ENCODE measurements around the gene SNRPB2. TPM values are rescaled to one million over a fixed set of nuclear protein-coding genes. Genes with fewer than 3 reads are reported as not detected.
A peak's percentile ranks its signal among the peaks of the same experiment; 100 is the strongest.

SNRPB2 gene
- total RNA-seq (2014; rRNA removed; shearing (Covaris generic)): 138 and 148 TPM in 2 replicates
- polyA plus RNA-seq (2014; cell fraction: nucleus; rRNA removed): 38.7 and 81.3 TPM in 2 replicates

DNA sequence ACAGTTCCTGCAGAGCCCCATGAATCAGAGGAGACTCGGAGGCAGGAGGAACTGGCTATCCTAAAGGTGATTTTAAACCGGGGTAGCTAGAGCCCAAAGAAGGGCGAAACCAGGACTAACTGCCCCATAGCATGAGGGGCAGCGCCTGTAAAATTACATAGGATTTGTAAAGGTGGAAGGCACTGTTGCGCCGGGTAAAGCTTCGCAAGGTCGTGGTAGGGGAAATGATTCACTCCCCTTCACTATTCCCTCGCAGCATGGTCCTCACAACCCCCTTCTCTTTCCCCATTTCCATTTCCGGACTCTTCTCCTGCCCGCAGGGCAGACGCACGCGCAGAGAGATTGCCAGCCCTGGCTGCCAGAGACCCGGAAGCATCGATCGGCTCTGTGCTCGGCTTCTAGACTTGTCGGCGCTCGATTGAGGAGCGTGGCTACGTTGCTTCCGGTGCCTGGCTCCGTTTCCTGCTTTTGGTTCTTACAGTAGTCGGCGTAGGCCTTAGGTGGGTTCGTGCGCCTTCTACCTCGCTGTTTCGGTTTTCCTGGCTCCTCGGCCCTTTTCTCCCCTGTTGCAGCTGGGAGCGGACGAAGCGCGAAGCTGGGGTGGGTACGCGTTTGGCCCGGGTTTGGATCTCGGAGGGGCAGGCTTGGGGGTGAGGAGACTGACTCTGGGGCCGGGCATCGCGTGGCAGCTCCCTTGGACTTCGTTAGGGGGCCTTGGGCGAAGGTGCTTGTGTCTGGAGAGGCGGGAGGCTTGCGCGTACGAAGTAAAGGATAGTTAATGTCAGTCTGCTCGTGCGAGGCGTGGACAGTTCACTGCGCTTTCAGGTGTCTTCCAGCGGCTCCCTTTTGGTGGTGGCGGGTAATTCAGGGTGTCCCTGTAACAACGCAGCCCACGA lies at the start of gene SNRPB2:
Gene SNRPB2, plus strand, starts transcription at position 462 of the 896 bp plus-strand sequence. CDS start 1,677 bp downstream, outside the sequence.
- DNase-seq (ENCODE audit: extremely low read depth, low read depth): peak; percentile 94

DNA sequence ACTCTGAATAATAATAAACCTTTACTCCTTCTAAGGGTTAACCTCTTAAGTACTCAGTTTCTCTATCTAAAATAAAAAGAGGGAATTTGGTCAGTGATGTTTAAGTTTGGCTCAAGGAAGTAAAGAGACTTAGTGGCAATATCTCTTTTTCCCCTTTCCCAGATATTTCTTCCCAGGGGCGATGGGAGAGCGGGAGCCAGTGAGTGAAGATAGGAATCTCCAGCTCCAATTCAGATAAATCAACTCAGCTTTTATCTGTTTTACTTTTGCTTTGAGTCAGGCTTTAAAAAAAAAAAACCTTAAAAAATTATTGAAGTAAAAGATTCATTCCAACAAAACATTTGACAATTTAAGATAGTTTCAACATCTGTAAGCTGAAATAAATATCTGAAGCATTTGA lies 45.4 kb upstream of the SNRPB2 start:
- no peak for DNase-seq (ENCODE audit: extremely low read depth, low read depth)

DNA sequence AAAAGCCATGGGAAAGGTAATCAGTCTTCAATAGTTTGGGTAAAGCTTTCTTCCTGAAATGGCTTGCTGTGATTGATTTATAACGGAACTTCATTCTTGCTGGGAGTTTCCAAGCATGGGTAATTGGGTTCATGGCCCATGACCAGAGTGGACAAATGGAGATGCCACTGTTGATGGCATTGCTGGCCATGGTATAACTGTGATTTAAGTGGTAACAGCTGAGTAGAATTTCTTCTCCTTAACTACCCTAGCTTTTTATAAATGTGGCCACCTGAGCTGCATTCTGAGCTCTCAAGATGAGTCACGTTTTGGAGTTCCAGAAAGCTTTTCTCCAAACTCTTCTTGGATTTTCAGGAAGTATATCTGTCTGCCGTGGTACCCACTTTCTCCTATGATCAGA lies 39.9 kb upstream of the SNRPB2 start:
- DNase-seq (ENCODE audit: extremely low read depth, low read depth): no peak

DNA sequence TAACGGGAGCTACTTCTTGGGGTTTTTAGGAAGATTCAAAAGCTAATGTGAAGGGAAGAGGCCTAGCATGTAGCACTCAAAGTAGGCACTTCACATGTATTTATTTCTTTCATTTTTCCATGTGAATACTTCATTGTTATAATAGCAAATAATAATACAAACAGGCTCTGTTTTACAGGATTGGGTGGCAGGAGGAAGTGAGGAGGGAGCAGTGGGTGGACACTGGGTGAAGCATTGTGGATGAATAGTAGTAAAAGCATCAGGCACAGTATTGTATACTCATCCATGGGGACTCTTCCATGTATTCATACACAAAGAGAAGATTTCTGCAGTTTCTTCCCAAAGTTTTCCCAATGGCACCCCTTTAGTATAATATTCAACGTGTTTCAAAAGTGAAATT lies 38.4 kb upstream of the SNRPB2 start:
- no peak for DNase-seq (ENCODE audit: extremely low read depth, low read depth)

DNA sequence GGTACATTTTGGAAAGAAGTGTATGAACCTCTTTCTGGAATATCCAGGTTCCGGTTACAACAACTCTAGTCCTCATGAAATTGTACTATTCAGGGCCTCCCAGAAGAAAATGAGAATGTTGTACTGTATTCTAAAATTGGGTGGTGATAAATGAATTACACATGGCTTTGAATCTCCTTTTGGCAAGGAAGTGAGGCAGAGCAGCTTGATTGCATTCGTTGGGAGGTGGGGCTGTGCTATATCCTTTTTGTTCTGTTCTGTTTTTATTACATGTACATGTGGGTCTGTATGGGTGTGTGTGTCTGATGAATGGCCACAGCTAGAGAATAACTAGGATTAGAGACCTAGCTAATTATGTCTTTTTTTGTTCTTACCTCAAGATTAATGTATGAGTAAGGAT lies 37.8 kb upstream of the SNRPB2 start:
- no peak for DNase-seq (ENCODE audit: extremely low read depth, low read depth)

DNA sequence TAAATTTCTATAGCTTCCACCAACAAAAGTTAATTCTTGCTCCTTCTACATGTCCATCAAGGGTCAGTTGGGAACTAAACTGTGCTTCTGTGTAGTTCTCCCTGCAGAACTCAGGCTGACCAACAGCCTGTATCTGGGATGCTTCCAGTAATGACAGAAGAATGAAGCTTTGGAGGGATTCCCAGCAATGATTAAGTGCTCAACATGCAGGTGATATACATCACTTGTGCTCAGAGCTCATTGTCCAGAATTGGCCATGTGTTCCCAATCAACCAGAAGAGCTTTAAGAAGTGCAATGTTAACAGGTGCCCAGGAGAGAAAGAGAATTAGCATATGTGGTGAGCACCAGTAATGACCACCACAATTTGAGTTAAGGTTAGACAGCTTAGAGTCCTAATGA lies 37.4 kb upstream of the SNRPB2 start:
- no peak for DNase-seq (ENCODE audit: extremely low read depth, low read depth)

DNA sequence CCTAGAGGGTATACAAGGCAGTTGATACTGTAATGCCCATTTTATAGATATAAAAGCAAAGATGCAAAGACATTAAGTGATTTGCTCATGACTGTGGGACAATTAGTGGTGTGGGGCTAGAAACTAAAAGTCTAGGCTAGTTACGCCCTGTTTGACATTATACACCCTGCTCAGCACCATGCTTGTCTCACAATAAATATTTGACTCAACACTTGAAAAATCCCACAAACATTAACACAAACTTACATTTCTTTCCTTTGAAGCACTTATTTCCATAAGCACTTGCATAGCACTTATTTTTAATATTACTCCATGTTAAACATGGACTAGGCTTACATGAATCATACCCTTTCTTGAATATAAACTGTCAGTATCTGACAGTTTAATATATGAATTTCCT lies 36.5 kb upstream of the SNRPB2 start:
- no peak for DNase-seq (ENCODE audit: extremely low read depth, low read depth)

DNA sequence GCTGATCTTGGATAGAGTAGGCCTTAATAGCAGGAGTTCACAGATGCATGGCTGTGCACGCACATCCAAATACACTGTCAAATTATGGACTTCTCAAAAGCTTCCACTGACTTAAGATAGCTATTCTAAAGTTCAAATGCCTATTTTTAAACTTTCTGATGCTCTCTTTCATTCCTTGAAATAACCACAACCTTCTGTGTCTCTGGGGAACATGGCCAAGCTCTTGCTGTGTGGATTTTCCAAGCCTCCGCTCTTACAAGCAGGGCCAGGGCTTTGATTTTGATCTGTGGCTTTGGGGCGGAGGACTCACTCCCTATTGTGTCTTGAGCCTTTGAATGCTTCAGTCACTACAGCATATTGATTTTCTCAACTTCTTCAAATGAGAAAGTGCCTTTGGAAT lies 35.7 kb upstream of the SNRPB2 start:
- DNase-seq (ENCODE audit: extremely low read depth, low read depth): no peak

DNA sequence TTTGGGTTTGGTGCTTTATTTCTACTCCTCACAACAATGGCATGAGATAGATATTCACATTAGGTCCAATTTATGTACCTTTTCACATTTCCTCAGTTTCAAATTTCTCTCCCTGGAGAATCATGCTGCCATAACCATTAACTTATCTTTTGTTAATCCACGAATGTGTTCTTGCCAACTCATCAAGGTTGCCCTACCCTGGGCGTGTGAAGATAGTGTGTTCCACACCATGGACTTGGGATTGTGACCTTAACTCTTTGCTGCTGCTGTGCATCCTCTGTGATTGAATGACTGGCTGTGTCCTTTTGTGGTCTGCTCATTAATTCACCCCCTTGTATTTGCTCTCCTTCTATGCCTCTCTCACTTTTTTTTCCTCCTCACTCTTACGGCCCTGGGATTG lies 34.2 kb upstream of the SNRPB2 start:
- DNase-seq (ENCODE audit: extremely low read depth, low read depth): no peak

DNA sequence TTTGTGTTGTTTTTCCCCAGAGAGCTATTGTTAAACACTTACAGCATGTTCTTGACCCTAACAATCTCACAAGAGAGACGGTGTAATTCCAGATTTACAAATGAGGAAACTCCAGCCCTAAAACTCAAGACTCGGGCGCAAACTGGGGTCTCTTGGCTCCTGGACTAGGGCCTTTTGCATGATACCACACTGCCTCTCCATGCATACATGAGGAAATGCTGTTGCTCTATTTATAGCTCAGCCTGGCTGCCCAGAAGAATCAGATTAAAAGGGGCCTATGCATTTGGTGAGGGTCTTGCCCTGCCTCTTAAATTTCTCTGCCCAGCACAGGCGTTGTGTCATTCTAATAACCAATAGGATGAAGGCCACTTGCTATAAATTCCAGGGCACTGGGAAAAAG lies 30.5 kb upstream of the SNRPB2 start:
- DNase-seq (ENCODE audit: extremely low read depth, low read depth): no peak

DNA sequence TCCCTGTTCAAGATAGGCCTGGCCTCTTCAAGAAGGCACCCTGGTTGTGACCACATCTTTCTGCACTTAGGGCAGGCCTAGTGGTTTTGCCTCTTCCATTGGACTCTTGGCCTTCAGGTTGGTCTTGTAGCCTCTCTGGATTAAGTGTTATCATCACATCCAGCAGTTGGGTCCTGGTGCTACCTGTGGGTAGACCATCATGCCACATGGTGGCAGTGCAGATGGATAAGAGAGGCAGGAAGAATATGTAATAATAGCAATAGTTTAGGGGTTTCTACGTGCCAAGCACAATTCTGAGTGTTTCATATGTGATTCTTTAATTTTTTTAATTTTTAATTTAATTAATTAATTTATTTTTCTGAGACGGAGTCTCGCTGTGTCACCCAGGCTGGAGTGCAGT lies 28.5 kb upstream of the SNRPB2 start:
- peak; percentile 12 for DNase-seq (ENCODE audit: extremely low read depth, low read depth)

DNA sequence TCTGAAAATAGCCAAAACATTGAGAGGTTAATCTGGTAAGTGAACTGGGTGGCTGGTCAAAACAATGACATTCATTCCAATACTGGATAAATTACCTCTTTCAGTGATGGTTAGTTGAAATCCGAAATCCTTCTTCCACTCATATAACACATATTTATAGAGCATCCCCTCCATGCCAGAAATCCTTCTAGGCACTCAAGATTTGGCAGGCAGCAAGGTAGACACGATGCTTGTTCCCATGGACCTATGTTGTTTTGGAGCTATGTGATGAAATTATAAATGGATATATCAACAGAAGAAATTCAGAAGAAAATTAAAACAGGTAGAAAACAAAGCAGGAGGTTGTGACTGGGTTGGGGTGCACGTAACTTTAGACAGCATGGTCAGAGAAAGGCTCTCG lies 26.3 kb upstream of the SNRPB2 start:
- no peak for DNase-seq (ENCODE audit: extremely low read depth, low read depth)

DNA sequence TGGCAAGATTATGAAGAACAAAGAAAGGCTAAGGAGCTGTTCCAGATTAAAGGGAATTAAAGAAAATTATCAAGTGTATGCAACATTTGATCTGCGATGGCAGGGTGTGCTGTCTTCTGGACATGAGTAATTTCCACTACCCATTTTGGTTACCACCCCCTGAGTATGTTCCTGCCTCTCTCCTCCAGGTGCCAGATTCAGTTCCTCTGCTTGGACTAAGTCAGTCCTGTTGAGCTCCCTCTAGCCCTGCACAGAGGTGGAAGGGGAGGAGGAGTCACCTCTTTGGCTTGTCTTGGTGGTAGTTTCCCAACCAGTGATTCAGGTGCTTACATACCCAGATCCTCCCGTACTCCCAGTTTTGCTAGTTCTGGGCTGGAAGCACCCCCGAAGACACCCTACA lies 22.2 kb upstream of the SNRPB2 start:
- DNase-seq (ENCODE audit: extremely low read depth, low read depth): no peak

DNA sequence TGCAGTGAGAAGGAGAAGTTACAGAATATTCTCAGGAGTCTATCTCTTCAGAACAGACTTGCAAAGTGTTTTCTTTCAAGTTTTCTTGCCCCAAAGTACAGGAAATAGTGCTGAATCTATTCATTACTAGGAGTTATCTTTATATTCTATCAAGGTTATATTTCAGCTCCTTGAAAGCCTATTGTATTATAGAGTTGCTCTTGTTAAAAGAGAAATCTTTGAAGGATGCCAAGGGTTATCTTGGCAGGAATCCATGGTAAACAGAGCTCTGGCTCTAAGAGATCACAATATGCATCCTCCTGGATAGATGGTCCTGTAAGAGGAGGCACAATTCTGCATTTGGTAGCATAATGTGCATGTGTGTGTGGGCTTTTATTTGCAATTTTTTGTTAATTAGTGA lies 21.2 kb upstream of the SNRPB2 start:
- no peak for DNase-seq (ENCODE audit: extremely low read depth, low read depth)

DNA sequence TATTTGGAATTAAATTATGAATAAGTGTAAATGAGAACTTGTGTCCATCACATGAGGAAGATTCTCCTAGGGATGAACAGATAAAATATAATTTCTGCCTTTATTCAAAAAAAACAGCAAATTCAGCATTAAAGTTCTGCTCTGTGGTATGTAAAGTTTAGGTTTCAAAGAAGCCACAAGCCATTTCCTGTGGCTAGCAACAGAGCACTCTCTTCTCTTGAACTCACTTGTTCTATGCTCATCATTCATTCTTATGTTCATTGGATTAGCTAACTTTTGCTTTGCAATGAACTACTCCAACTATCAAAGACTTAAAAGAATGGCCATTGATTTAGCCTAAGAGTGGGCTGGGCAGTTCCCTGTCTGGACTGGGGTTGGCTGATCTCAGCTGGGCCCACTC lies 20.8 kb upstream of the SNRPB2 start:
- no peak for DNase-seq (ENCODE audit: extremely low read depth, low read depth)

DNA sequence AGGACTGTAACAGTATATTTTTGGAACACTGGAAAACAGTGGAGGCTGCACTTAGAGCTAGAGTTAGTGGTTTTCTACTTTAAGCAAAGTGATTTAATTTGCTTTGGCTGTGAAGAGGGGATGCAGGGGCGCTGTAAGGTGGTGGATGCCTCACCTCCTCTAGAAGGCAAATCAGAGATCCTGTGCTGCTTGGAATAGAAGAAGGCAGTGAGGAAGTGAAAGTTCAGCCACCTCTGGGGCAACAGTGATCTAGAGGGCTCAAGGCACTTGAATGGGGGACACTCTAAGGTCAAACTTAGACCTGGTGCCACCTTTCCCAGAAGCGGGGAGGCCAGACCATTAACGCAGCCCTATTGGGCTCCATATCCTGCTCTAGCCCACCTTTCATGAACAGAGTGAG lies 19.0 kb upstream of the SNRPB2 start:
- DNase-seq (ENCODE audit: extremely low read depth, low read depth): no peak

DNA sequence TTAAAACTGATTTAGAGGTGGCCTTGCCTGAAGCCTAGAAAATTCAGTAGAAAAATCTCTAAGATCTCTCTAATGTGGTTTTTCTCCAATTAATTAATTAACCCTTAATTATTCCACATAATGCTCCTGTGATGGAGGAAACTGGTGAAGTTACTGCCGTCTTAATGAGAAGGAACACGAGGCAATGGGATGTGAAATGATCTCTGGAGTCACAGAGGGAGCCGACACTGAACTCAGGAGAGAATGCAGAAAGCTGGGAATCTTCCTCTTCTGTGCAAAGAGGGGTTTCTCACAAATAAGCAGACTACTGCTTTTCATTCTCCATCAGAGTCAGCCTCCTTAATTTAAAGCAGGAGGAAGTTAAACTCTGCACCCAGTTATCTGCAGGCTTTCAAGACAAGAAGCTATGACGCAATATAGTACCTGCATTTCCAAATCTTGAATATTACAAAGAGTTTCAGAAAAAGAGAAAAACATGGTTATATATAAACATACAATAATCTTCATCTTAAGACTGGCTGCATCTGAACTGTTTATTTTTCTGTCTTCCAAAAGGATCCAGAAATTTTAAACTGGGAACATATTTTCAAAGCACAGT lies 18.1 kb upstream of the SNRPB2 start:
- no peak for DNase-seq (ENCODE audit: extremely low read depth, low read depth)

DNA sequence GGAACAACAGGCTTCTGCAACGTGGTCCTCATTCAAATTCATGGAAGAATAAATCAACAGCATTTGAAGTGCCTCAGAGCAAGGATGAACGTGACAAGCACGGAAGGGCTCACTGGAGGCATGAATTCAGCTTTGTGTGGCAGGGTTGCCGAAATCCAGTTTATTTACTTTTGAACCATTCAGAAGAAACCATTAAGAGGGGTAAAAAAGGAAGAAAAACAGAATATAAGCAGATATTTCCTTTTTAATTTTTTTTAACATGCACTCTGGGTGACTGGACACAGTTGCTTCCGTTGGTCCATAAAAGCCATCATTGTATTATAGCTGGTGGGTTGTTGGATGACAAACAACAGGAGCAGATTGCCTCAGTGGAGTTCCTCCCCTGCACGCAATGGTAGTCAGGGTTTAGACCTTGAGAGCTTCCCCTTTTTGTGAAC lies 17.3 kb upstream of the SNRPB2 start:
- no peak for DNase-seq (ENCODE audit: extremely low read depth, low read depth)

DNA sequence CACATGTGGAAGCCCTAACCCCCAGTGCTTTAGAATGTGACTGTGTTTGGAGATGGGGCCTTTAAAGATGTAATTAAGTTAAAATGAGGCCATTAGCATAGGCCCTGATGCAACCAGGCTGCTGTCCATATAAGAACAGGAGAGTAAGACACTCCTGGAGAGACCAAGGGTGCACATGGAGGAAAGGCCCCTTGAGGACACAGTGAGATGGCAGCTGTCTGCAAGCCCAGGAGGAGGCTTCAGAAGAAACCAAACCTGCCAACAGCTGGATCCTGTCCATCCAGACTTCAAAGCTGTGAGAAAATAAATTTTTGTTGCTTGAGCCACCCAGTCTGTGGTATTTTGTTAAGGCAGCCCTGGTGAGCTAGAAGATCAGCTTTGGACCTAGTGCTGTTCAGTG lies 16.8 kb upstream of the SNRPB2 start:
- DNase-seq (ENCODE audit: extremely low read depth, low read depth): no peak

DNA sequence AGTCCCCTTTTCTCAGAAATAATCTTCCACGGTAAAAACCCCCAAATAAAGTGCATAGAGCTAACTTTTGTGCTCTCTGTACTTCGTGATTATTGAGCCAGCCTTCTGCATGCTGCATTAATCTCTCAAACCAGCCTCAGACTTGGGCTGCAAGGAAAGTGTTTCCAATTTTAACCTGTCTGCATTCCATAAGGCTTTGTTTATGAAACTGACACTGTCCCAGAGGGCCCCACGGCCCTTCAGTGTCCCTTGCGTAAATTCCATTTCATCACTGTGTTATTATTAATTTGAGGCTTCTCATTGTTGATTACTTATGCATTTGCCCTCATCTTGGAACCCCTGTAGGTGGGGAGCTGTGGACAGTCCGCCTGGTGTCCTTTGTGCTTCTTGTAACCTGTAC lies 15.6 kb upstream of the SNRPB2 start:
- DNase-seq (ENCODE audit: extremely low read depth, low read depth): no peak

DNA sequence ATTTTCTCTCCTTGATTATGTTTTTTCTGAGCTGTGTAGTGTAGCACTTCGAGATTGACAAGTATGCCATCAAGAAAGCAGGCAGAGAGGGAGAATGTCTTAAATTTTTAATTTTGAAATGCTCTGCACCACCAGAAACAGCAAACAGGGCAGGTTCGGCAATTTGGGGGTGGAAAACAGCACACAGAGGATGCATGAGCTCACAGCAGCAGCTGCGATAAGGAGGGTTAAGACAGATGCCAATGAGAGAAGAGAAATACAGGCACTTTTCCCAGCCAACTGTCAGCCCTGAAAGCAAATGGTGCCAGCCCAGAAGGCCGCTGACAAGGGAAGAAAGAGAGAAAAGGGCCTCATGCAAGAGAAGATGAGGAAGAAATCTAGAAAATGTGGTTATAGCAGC lies 15.1 kb upstream of the SNRPB2 start:
- DNase-seq (ENCODE audit: extremely low read depth, low read depth): no peak

DNA sequence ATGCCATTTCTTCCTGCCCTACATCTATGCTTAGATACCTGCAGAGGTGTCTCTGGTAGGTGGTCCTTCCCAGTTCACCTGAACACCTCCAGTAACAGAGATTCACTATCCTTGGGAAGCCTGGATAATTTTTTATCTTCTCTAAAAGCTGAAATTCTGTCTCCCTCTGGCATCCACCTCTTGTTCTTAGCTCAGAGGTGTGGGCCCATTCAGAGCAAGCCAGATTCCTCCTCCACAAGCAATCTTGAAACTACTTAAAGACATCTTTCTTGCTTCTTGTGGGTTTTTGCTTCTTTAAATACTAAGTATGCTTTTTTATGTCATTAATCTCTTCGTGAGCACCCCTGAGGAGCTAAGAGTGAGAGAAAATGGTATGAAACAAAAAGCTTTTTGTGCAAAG lies 10.4 kb upstream of the SNRPB2 start:
- no peak for DNase-seq (ENCODE audit: extremely low read depth, low read depth)
